ENCODE data around the gene PPP1R13L.

DNA sequence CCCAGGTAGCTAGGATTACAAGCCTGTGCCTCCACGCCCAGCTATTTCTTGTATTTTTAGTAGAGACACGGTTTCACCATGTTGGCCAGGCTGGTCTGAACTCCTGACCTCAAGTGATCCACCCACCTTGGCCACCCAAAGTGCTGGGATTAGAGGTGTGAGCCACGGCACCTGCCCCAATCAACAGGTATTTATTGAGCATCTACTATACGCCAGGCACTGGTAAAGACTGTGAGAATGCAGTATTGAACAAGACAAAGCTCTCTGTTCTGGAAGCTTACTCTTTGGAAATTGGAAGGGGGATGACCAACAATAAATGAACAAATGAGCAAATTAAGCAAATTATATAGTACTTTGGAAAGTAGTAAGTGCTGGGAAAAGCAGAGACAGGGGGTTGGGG is 40.3 kb upstream of the PPP1R13L start:
- TF ChIP-seq POLR2A (IDR thresholded peaks at IDR 0.05) (no peak), POLR2AphosphoS5 (IDR thresholded peaks at IDR 0.05) (no peak)
- TF ChIP-seq, protein P1, sequence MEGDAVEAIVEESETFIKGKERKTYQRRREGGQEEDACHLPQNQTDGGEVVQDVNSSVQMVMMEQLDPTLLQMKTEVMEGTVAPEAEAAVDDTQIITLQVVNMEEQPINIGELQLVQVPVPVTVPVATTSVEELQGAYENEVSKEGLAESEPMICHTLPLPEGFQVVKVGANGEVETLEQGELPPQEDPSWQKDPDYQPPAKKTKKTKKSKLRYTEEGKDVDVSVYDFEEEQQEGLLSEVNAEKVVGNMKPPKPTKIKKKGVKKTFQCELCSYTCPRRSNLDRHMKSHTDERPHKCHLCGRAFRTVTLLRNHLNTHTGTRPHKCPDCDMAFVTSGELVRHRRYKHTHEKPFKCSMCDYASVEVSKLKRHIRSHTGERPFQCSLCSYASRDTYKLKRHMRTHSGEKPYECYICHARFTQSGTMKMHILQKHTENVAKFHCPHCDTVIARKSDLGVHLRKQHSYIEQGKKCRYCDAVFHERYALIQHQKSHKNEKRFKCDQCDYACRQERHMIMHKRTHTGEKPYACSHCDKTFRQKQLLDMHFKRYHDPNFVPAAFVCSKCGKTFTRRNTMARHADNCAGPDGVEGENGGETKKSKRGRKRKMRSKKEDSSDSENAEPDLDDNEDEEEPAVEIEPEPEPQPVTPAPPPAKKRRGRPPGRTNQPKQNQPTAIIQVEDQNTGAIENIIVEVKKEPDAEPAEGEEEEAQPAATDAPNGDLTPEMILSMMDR (IDR thresholded peaks at IDR 0.05) = no peak
